ENCODE data around the gene ELMO1.

ELMO1 gene

DNA sequence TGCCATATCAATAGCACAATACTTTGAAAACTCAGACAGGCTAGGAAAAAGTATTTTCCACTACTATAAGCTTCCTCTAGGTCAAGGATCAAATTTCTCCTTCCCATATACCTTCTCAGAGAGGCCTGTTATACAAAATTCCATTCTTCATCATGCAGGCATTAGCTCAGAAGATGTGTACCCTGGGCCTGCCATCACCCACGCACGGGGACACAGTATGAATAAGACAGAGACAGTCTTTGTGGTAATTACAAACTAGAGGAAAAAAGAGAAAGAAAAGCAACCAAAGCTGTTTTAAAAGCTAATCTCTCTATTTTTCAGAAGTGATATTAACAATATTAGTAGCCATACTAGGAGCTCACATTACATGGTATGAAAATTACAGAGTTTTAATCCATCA lies 487.6 kb downstream of the ELMO1 start:
- DNase-seq (ENCODE audit: low read depth), result no peak
- no peak overlapping the region for H3K4me3 ChIP-seq (ENCODE audit: low read depth, low read length)
- in situ Hi-C loops (cut with HindIII; ENCODE audit: low sequenced_read_pairs), result no loop called here
- TF ChIP-seq, protein P1, sequence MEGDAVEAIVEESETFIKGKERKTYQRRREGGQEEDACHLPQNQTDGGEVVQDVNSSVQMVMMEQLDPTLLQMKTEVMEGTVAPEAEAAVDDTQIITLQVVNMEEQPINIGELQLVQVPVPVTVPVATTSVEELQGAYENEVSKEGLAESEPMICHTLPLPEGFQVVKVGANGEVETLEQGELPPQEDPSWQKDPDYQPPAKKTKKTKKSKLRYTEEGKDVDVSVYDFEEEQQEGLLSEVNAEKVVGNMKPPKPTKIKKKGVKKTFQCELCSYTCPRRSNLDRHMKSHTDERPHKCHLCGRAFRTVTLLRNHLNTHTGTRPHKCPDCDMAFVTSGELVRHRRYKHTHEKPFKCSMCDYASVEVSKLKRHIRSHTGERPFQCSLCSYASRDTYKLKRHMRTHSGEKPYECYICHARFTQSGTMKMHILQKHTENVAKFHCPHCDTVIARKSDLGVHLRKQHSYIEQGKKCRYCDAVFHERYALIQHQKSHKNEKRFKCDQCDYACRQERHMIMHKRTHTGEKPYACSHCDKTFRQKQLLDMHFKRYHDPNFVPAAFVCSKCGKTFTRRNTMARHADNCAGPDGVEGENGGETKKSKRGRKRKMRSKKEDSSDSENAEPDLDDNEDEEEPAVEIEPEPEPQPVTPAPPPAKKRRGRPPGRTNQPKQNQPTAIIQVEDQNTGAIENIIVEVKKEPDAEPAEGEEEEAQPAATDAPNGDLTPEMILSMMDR (IDR thresholded peaks at IDR 0.05; ENCODE audit: low read depth, low read length, missing control alignments), result no peak

DNA sequence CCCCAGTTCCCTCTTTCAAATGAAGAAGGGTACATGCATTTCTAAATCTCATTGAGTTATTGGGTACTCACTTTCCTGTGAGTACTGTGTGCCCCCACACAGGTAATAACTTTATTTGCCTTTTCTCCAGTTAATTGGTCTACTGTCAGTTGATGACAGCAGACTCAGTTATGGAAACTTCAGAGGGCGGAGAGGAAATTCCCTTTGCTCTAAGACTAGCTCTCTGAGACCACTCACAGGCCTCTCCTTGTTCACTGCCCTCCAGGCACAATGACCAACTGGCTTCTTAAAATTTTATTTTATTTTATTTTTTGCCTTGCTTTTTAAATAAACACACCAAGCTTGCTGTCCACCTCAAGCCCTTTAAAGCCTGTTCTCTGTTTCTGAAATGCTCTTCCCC lies 488.6 kb downstream of the ELMO1 start:
- DNase-seq (ENCODE audit: low read depth), result no peak
- TF ChIP-seq, protein P1 (IDR thresholded peaks at IDR 0.05; ENCODE audit: low read depth, low read length, missing control alignments), result no peak
- in situ Hi-C loops (cut with HindIII; ENCODE audit: low sequenced_read_pairs), result no loop called here
- H3K4me3 ChIP-seq (ENCODE audit: low read depth, low read length), result no peak overlapping the region

DNA sequence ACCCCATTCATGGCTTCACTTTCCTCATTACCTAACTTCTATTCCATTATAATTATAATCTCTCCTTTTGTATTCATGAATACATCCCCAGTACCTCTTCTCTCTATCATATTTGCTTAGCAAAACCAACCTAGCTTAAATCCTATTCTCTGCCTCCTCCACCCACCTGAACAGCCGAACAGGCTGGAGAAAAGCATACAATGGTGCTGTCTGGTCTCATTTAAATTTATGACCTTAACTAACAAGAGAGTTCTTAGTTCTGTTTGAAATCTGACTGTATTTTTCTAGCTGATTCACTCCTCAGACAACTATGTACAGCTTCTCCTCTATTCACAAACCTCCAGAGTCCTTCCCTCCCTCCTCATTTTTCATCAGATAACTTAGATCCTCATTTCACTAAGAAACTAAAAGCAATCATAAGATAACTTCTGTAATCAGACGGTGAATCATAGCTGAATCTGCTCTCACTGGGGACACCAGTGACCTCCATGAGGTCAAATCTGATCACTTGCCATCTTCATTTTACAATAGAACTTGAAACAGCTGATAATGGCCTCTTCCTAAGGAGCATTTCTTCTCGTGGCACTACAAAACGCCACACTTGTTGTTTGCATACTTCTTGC lies 490.4 kb downstream of the ELMO1 start:
- TF ChIP-seq, protein P1 (IDR thresholded peaks at IDR 0.05; ENCODE audit: low read depth, low read length, missing control alignments), result no peak
- no peak for DNase-seq (ENCODE audit: low read depth)
- in situ Hi-C loops (cut with HindIII; ENCODE audit: low sequenced_read_pairs), result no loop called here
- no peak overlapping the region for H3K4me3 ChIP-seq (ENCODE audit: low read depth, low read length)

DNA sequence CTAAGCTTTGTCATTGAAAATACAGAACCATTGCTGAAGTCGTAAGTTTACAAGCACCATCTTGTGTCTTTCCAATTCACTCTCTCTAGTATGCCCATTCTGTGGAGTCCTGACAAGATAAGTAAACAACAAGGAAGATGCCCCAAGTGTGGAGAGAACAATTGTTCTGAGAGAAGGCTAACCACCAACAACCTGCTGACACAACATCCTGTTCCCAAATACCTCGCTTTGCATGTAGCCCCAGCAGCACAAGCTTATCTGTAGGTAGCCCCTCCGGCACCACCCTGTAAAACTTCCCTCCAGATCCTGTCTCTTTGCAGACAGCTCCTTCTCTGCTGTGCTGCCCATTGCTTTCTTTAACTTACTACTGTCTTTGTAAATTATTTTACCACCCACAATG lies 491.0 kb downstream of the ELMO1 start:
- no peak for DNase-seq (ENCODE audit: low read depth)
- in situ Hi-C loops (cut with HindIII; ENCODE audit: low sequenced_read_pairs), result no loop called here
- TF ChIP-seq, protein P1 (IDR thresholded peaks at IDR 0.05; ENCODE audit: low read depth, low read length, missing control alignments), result no peak
- no peak overlapping the region for H3K4me3 ChIP-seq (ENCODE audit: low read depth, low read length)

DNA sequence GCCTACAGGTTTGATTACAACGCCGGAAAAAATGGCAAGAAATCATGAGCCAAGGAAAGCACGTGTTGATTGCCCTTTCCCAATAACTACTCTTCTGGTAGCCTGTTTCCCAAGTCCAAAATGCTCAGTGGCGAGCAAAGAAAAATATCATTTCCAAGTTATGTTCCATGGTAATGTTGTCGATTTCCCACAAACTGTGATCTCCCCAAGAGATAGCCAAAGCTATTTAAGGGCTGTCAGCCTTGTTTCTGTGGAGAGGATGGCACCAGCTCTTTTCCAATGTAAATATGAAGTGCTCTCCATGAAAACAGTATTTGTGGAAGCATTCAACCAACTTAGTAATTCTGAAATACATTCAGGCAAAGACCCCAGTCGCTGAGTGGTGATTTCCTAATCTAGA lies 491.9 kb downstream of the ELMO1 start:
- TF ChIP-seq, protein P1 (IDR thresholded peaks at IDR 0.05; ENCODE audit: low read depth, low read length, missing control alignments), result no peak
- in situ Hi-C loops (cut with HindIII; ENCODE audit: low sequenced_read_pairs), result no loop called here
- no peak overlapping the region for H3K4me3 ChIP-seq (ENCODE audit: low read depth, low read length)
- no peak for DNase-seq (ENCODE audit: low read depth)

DNA sequence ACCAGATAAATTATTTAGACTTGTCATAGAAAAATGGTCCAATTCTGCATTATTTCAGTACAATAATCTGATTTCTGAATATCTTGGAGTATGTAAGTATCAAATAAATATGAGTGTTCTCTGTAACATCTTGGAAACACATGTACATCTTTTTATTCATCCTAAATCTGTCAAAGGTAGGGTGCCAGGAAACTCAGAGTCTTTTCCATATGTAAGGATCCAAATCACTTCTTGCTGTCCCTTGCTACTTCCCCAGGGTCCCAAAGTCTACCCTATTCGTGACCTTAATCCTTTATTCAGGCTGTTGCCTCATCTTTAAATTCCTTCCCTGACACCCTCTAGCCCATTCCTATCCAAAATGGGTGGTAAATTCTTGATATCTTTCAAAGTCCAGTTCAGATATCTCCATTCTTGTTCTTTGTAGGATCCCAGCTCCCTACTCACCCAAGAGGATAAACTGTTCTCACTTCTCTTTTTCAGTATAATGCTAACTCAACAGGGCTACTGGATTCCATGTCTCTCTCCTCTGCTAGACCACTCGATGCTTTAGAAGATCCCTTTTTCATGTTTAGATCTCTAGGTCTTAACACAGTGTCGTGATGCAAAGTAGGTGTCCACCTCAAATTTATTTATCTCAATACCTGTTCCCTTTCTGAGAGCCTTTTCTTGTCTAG lies 493.1 kb downstream of the ELMO1 start:
- no peak for DNase-seq (ENCODE audit: low read depth)
- in situ Hi-C loops (cut with HindIII; ENCODE audit: low sequenced_read_pairs), result no loop called here
- no peak overlapping the region for H3K4me3 ChIP-seq (ENCODE audit: low read depth, low read length)
- TF ChIP-seq, protein P1 (IDR thresholded peaks at IDR 0.05; ENCODE audit: low read depth, low read length, missing control alignments), result no peak

Measured in astrocyte of the cerebellum (primary cell).